ENCODE data around the gene WNT8B. TPM values are rescaled to one million over a fixed set of nuclear protein-coding genes. Genes with fewer than 3 reads are reported as not detected.

The WNT8B gene
- total RNA-seq, 4 donors from 2014 or later: 0.28 TPM; not detected in 3

DNA sequence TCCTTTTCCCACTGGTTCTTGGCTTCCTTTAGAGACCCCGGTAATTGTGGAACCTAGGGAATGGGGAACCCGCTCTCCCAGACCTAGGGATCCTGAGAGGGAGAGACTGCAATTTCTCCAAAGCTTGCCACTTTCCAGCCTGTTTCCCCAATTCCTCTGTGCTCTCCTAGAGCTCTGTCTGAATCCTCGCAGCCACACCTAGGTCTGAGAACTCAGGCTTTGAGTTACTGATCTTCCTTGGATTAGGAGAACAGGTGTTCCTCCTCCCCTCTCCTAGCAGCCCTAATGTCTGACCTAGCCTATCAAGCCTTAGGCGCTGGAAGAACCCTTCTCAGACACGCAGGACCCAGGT is 20.0 kb downstream of the WNT8B start:
- intact Hi-C loops (cut with DNase I; ENCODE audit: low total_unique reads): no loop called here
- no peak overlapping the region for H3K27ac ChIP-seq
- H3K4me3 ChIP-seq: peak overlapping the region in 1 of 2 donors; percentile 30

GRCh38 chr10:100483876-100484666 is 21.3 kb downstream of the WNT8B start:
- H3K27ac ChIP-seq: no peak overlapping the region
- H3K4me1 ChIP-seq: no peaks in the 10 kb centered on the region
- H3K27me3 ChIP-seq: peaks cover 0 to 11% of the 10 kb centered on the region in 2 donors
- H3K4me3 ChIP-seq: no peak overlapping the region
- no peaks in the 10 kb centered on the region for H3K9me3 ChIP-seq
- no peaks in the 10 kb centered on the region for H3K36me3 ChIP-seq
- intact Hi-C loops (cut with DNase I; ENCODE audit: low total_unique reads): no loop called here
- DNase-seq: no peak
- TF ChIP-seq POLR2A (IDR thresholded peaks at IDR 0.05) (no peak), CTCF (IDR thresholded peaks at IDR 0.05) (no peak)

More for the DNA sequence above, 20.0 kb downstream of the WNT8B start:
- no peaks in the 10 kb centered on the region for H3K4me1 ChIP-seq
- H3K9me3 ChIP-seq: no peaks in the 10 kb centered on the region
- DNase-seq: no peak
- peaks cover 0 to 13% of the 10 kb centered on the region in 2 donors for H3K27me3 ChIP-seq
- H3K36me3 ChIP-seq: no peaks in the 10 kb centered on the region
- TF ChIP-seq CTCF (IDR thresholded peaks at IDR 0.05): no peak
- TF ChIP-seq POLR2A (IDR thresholded peaks at IDR 0.05): no peak

- no peak overlapping the region for H3K27ac ChIP-seq
- no peaks in the 10 kb centered on the region for H3K36me3 ChIP-seq
- intact Hi-C loops (cut with DNase I; ENCODE audit: low total_unique reads): no loop called here
- no peak for TF ChIP-seq POLR2A (IDR thresholded peaks at IDR 0.05)
- TF ChIP-seq CTCF (IDR thresholded peaks at IDR 0.05): no peak
- no peaks in the 10 kb centered on the region for H3K4me1 ChIP-seq
- H3K4me3 ChIP-seq: no peak overlapping the region
- no peak for DNase-seq
- H3K9me3 ChIP-seq: no peaks in the 10 kb centered on the region
- H3K27me3 ChIP-seq: peaks cover 0 to 2% of the 10 kb centered on the region in 2 donors
Measured at GRCh38 chr10:100485366-100485765, 22.6 kb downstream of the WNT8B start.

- no peaks in the 10 kb centered on the region for H3K36me3 ChIP-seq
- no peak overlapping the region for H3K4me3 ChIP-seq
- no peak overlapping the region for H3K27ac ChIP-seq
- no peaks in the 10 kb centered on the region for H3K27me3 ChIP-seq
- intact Hi-C loops (cut with DNase I; ENCODE audit: low total_unique reads): no loop called here
- H3K4me1 ChIP-seq: no peaks in the 10 kb centered on the region
- DNase-seq: no peak
- no peaks in the 10 kb centered on the region for H3K9me3 ChIP-seq
- no peak for TF ChIP-seq POLR2A (IDR thresholded peaks at IDR 0.05)
- TF ChIP-seq CTCF (IDR thresholded peaks at IDR 0.05): no peak
Measured at GRCh38 chr10:100485801-100486495, 23.1 kb downstream of the WNT8B start.

DNA sequence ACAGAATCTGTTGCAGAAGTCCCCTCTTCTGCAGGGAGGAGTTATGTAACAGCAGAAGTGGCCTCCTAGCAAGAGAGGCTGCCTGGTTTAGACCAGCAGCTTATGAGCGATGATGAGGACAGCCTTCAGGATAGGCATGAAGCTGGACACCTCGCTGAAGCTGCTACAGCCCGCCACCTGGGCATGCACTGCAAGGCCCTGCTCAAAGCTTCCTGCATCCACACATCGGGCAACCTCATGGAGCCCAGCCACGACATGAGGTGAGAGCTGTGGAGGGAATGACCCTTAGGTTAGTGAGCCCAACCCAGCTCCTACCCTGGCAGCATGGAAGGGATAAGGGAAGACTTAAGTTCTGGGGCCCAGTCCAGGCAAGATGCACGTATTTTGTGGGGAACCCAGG is 24.7 kb downstream of the WNT8B start:
- H3K27ac ChIP-seq: no peak overlapping the region
- no peak for DNase-seq
- no peaks in the 10 kb centered on the region for H3K27me3 ChIP-seq
- intact Hi-C loops (cut with DNase I; ENCODE audit: low total_unique reads): no loop called here
- no peak overlapping the region for H3K4me3 ChIP-seq
- no peaks in the 10 kb centered on the region for H3K9me3 ChIP-seq
- no peaks in the 10 kb centered on the region for H3K36me3 ChIP-seq
- TF ChIP-seq CTCF (IDR thresholded peaks at IDR 0.05) (no peak), POLR2A (IDR thresholded peaks at IDR 0.05) (no peak)
- H3K4me1 ChIP-seq: no peaks in the 10 kb centered on the region

Measured in uterus (tissue), 4 donors.